NCI-H2029 (cell line): ENCODE measurements around the gene CADPS2.
A peak's percentile ranks its signal among the peaks of the same experiment; 100 is the strongest.
"Not testable (repeated sequence)": the region's sequence is repeated elsewhere in the genome, so short reads cannot be mapped to it uniquely, and the experiment has no call there.

Experiments
- DNase-seq: peaks from one replicate; lab custom pipeline; 2025; lab: John Stamatoyannopoulos, UW

Gene CADPS2

GRCh38 chr7:122674502-122674901, 211.8 kb downstream of the CADPS2 start:
- peak; percentile 33 for DNase-seq

- DNase-seq = no peak
Observed at GRCh38 chr7:122673951-122674350, 212.3 kb downstream of the CADPS2 start.

- no peak for DNase-seq
Observed at GRCh38 chr7:122672536-122672935, 213.7 kb downstream of the CADPS2 start.

GRCh38 chr7:122663733-122664132, 222.5 kb downstream of the CADPS2 start:
- DNase-seq = no peak

GRCh38 chr7:122658856-122659255, 227.4 kb downstream of the CADPS2 start:
- DNase-seq = no peak

- no peak for DNase-seq
Observed at GRCh38 chr7:122653685-122654084, 232.6 kb downstream of the CADPS2 start.

- DNase-seq = peak; percentile 74
Observed at GRCh38 chr7:122652876-122653275, 233.4 kb downstream of the CADPS2 start.

- no peak for DNase-seq
Observed at GRCh38 chr7:122651451-122651850, 234.8 kb downstream of the CADPS2 start.

- no peak for DNase-seq
Observed at GRCh38 chr7:122643250-122643649, 243.0 kb downstream of the CADPS2 start.

GRCh38 chr7:122638459-122638858, 247.8 kb downstream of the CADPS2 start:
- no peak for DNase-seq

GRCh38 chr7:122637784-122638183, 248.5 kb downstream of the CADPS2 start:
- peak; percentile 52 for DNase-seq

- DNase-seq = not testable (repeated sequence)
Observed at GRCh38 chr7:122635481-122635880, 250.8 kb downstream of the CADPS2 start.

- no peak for DNase-seq
Observed at GRCh38 chr7:122633472-122633871, 252.8 kb downstream of the CADPS2 start.

GRCh38 chr7:122632238-122632637, 254.0 kb downstream of the CADPS2 start:
- no peak for DNase-seq

GRCh38 chr7:122629412-122629953, 256.8 kb downstream of the CADPS2 start:
- DNase-seq = no peak

GRCh38 chr7:122628651-122629411, 257.4 kb downstream of the CADPS2 start:
- DNase-seq = no peak

- DNase-seq = peak; percentile 54
Observed at GRCh38 chr7:122626785-122627184, 259.5 kb downstream of the CADPS2 start.

- DNase-seq = no peak
Observed at GRCh38 chr7:122622682-122623081, 263.6 kb downstream of the CADPS2 start.

GRCh38 chr7:122619664-122620063, 266.6 kb downstream of the CADPS2 start:
- DNase-seq = no peak

GRCh38 chr7:122618585-122619189, 267.6 kb downstream of the CADPS2 start:
- no peak for DNase-seq

GRCh38 chr7:122616951-122617350, 269.3 kb downstream of the CADPS2 start:
- DNase-seq = no peak

GRCh38 chr7:122605929-122606328, 280.3 kb downstream of the CADPS2 start:
- no peak for DNase-seq

GRCh38 chr7:122604251-122604650, 282.0 kb downstream of the CADPS2 start:
- DNase-seq = no peak
